HEK293T (cell line): ENCODE data around the gene SAYSD1.

Experiments used
- FOXA1 ChIP-seq: fragments of 450-650 bp; IDR thresholded peaks from 2 replicates; pipeline ENCODE4 v1.6.1; 2016; ENCODE audit warnings: mild to moderate bottlenecking
- FOXM1 ChIP-seq: fragments of 450-650 bp; IDR thresholded peaks from 2 replicates; pipeline ENCODE4 v1.6.1; 2017; ENCODE audit warnings: mild to moderate bottlenecking, borderline replicate concordance
- NFRKB ChIP-seq: fragments of 450-650 bp; IDR thresholded peaks from 2 replicates; pipeline ENCODE4 v1.6.1; 2016; ENCODE audit warnings: mild to moderate bottlenecking, moderate library complexity

DNA sequence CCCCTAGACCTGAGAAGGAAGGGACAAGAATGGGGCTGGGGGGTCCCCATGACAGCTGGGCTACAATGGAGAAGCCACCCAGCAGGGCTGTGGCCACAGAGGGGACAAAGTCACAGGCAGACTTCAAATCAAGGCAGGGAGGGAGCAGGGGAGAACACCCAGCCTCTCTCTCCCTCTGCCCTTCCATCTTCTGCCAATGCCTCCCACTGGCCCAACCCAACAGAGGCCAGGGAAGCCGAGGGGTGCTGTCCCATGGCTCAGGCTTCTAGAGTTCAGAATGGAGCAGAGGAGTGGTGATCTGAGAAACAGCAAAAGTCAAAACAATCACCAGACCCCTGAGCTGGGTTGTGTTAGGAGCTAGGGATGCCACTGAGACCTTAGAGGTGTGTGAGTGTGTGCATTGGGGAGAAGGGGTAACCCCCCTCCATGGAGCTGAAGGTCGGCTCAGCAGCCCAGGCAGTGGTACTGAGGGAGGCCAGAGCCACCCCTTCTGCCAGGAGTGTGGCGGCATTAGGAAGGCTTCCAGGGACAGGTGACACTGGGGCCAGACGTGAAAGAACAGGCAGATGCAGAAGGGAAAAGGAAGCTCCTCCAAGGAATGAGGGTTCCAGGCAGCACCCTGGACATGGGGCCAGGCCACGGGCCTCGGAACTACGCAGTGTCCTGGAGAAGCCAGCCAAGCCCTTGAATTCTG is 54.4 kb downstream of the SAYSD1 start:
- TF ChIP-seq FOXM1 (no peak), FOXA1 (no peak), NFRKB (no peak)
